22Rv1 (cell line): ENCODE results near the gene FCHO2.

Source experiments
- ZFX ChIP-seq: fragments of 450-650 bp; IDR thresholded peaks from 2 replicates; pipeline ENCODE4 v1.6.1; 2017; ENCODE audit warnings: antibody characterized with exemption, borderline replicate concordance
- TF ChIP-seq, protein P1 (sequence below): fragments of 450-650 bp; IDR thresholded peaks from 2 replicates; pipeline ENCODE4 v1.5.1; 2017; ENCODE audit warnings: mild to moderate bottlenecking

DNA sequence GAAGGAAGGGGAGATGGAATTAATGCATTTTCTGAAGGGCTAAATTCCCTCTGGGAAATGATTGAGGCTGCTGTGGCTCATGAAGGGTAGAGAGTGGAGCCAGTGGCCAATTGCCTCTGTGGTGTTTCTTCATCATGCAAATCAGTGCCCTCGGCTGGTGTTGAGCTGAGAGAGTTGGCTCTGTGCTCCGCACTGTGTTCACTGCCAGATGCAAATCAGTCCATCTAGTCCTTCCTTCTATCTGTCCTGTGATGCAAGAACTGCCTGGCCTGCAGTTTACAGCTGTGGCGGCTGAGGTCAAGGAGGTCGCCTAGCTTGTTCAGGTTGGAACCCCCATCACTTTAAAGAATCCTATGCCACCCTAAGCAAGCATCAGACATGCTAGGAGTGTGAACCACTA, 170.5 kb downstream of the FCHO2 start:
- TF ChIP-seq, protein P1, sequence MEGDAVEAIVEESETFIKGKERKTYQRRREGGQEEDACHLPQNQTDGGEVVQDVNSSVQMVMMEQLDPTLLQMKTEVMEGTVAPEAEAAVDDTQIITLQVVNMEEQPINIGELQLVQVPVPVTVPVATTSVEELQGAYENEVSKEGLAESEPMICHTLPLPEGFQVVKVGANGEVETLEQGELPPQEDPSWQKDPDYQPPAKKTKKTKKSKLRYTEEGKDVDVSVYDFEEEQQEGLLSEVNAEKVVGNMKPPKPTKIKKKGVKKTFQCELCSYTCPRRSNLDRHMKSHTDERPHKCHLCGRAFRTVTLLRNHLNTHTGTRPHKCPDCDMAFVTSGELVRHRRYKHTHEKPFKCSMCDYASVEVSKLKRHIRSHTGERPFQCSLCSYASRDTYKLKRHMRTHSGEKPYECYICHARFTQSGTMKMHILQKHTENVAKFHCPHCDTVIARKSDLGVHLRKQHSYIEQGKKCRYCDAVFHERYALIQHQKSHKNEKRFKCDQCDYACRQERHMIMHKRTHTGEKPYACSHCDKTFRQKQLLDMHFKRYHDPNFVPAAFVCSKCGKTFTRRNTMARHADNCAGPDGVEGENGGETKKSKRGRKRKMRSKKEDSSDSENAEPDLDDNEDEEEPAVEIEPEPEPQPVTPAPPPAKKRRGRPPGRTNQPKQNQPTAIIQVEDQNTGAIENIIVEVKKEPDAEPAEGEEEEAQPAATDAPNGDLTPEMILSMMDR: no peak
- no peak for TF ChIP-seq ZFX
